Kidney capillary endothelial cell (primary cell): ENCODE data around the gene ANKRD33.

Source experiments
- DNase-seq: peaks from one replicate; pipeline ENCODE4 v3.0.0-alpha.2; 2018; ENCODE audit warnings: low spot score

ANKRD33 gene

GRCh38 chr12:51860986-51861385 is 26.9 kb upstream of the ANKRD33 start:
- no peak for DNase-seq

GRCh38 chr12:51862947-51863346 is 25.0 kb upstream of the ANKRD33 start:
- no peak for DNase-seq

DNA sequence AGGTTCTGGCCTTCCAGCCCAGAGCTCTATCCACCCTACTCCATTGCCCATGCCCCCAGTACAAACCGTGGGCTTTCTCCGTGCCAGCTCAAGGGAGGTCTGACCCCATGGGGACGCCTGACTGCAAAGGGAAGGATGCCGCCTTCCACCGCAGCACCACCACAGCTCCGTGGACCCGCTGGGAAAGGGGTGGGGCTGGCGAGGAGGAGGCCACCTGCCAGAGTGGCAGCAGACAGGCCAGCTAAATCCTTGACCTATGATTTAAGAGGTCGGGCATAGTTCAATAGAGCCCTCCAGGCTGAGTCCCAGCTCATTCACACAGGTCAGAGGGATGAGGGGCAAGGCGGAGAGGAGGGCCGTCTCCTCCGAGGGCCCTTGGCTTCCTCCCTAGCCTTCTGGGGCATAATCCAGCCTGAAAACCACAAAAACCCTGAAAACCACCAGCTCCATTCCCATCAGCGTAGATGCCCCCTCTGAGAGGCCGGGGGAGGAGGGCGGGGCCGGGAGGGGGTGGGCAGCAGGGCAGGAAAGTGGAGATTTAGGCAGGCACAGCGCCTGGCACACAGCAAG is 24.5 kb upstream of the ANKRD33 start:
- no peak for DNase-seq

GRCh38 chr12:51863933-51864832 is 23.7 kb upstream of the ANKRD33 start:
- DNase-seq: no peak

- DNase-seq: no peak
Measured at GRCh38 chr12:51864833-51865670, 22.9 kb upstream of the ANKRD33 start.

DNA sequence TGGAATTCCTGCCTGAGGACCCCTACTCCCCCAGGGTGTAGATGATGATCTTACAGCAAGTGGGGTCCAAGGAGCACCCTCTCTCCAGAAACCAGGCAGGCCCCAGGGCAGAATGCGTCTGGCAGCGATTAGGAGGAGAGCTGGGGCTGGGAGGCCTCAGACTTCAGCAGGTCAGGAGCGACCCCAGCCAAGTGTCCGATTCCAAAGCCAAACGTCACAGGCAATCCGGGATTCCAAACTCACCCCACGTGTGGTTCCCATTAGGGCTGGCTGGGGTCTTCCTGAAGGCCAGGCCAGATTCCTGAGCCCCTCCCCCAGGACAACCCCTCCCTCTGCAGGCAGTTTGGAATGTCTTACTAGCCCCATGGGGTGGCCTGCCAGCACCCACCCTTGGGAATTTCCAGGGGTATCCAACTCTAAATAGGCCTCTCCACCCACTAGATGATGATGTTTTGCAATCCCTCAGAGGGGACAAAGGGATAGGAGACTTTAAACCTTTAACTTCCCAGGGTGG is 22.1 kb upstream of the ANKRD33 start:
- DNase-seq: no peak

- no peak for DNase-seq
Measured at GRCh38 chr12:51866324-51866723, 21.6 kb upstream of the ANKRD33 start.

- DNase-seq: no peak
Measured at GRCh38 chr12:51866762-51867161, 21.1 kb upstream of the ANKRD33 start.

- DNase-seq: no peak
Measured at GRCh38 chr12:51867371-51867770, 20.5 kb upstream of the ANKRD33 start.

GRCh38 chr12:51867796-51868428 is 20.0 kb upstream of the ANKRD33 start:
- DNase-seq: no peak

GRCh38 chr12:51868821-51869495 is 18.9 kb upstream of the ANKRD33 start:
- no peak for DNase-seq

GRCh38 chr12:51869496-51869865 is 18.4 kb upstream of the ANKRD33 start:
- DNase-seq: no peak

- no peak for DNase-seq
Measured at GRCh38 chr12:51869931-51870330, 18.0 kb upstream of the ANKRD33 start.

GRCh38 chr12:51870504-51870903 is 17.4 kb upstream of the ANKRD33 start:
- no peak for DNase-seq

DNA sequence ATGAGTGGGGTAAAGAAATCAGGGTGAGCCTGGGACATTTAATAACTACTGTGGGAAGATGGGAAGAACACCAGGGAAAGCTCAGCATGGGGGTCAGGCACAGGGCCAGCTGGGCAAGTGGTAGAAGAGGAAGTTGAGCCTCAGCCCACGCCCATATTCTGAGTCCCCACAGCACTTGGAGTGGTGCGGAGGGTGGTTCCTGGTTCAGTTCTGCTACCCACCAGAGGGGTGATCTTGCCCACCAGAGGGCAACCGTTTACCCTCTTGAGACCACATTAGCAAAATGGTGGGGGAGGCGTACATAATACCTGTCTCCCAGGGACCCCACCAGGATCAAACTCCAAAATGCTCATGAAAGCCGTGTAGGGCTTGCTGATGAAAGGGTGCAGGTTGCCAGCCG is 16.8 kb upstream of the ANKRD33 start:
- no peak for DNase-seq

DNA sequence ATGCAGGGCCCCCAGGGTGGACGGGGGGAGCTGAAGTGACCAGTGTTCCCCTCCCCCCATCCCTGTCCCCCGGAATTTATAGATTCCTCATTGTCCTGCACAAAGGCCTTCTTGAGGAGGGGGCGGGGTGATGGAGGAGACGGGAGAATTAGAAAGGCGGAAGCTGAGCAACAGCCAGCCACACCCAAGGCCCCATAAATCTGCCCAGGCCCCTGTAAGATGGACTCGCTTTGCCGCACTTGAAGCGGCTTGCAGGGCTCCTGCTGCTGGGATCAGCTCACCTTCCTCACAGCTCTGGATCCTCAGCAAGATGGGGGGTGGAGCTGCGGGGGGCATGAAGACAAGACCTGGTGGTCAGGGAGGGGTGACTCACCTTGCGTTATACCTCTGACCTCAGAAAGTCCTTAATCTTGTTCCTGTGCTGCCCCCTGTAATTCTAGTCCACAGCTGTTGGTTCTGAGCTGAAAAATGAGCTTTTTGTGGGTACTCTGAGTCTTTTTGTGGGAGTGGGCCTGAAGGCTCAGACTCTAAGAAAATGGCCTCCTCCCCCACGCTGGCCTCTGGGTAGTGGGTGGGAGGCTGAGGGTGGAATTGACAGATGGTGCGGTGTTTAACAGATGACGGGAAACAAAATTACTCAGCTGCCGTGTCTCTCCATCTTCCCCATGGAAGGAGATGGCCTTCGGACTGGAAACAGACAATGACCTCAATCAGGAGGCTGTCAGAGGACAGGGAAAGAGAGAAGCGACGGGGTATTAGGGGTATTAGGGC is 15.8 kb upstream of the ANKRD33 start:
- no peak for DNase-seq

GRCh38 chr12:51872689-51872981 is 15.3 kb upstream of the ANKRD33 start:
- no peak for DNase-seq

DNA sequence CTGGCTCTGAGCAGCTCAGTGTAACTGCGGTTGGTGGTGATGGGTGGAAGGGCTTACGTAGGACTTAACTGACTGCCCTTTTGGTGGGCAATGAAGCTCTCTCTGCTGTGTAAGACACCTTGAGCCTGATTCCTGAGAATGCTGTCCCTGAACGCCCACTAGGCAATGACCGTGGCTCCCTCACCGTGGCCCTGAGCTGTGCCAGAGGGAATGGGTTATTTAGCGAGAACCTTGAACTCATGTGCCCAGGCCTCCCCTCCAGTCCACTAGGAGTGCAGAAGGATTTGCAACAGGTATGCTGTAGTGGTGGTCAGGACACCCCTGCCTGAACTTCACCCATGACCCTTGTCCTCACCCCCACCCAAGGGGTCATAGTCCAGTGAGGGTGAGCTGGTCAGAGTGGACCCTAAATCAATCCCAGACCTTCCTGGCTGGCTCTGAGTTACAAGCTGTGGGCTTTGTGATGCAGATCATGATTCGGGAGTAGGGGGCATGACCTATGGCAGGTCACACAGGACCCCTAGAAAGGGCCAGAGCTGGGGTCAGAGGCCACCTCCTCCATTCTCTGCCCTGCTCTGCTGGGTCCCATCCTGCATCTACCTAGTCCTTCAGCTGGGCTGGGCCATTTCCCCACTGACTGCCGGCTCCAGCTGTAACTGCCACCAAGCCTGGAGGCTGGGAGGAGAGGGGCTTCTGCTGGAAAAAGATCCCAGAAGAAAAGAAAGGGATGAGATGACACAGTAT is 14.5 kb upstream of the ANKRD33 start:
- no peak for DNase-seq

GRCh38 chr12:51874000-51874399 is 13.9 kb upstream of the ANKRD33 start:
- no peak for DNase-seq

GRCh38 chr12:51874486-51874885 is 13.4 kb upstream of the ANKRD33 start:
- no peak for DNase-seq
